Stimulated activated CD4-positive, alpha-beta T cell treated with anti-CD3 and anti-CD28 coated beads, Interleukin-4, amount 100 ng/mL, for 4 hours (primary cell): ENCODE results near the gene GAK.

Source experiments
- DNase-seq, 2 experiments: peaks; one replicate each; pipeline ENCODE4 v3.0.0-alpha.2; 2020

Gene GAK

DNA sequence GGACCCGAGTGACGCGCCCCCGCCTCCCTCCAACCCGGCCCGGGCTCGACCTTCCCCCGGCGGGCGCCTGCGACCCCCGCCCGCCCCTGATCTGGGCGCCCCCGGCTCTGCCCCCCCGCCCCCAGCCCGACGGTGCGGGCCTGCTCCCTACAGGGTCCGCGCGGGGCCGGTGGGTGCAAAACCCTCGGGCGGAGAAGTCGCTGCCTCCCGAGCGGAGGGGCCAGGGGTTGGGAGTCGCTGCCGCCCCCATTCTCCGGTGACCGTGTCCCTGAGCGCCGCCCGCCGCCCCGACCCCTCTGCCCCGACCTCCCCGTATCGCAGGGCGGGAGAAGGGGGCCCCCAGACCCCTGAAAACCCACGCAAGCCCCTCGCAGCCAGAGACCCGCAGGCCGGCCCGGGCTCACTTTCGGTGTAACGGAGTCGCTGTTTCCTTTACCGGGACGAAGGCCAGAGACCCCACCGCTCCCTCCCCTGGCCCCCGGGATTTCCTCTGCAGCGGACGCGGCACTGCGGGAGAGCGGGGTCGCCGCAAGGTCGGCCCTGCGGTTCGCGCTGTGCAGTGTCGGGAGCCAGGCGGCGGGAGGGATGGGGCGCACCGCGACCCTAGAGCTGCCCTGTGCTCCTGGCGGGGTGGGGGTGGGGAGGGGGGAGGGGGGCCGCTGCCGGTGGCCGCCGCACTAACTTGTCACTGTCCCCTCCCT lies 105.5 kb downstream of the GAK start:
- DNase-seq = peak in 1 of 2 experiments; percentile 10

GRCh38 chr4:825971-826330 lies 106.2 kb downstream of the GAK start, which contains the start of gene CPLX1:
CPLX1 (minus strand) TSS chr4:826129; CDS start chr4:824522, 1,607 bp downstream.
- DNase-seq = peak; percentile 23 to 28

- DNase-seq = peak in 1 of 2 experiments; percentile 30
These were observed 106.8 kb downstream of the GAK start for GRCh38 chr4:825063-825970.

DNA sequence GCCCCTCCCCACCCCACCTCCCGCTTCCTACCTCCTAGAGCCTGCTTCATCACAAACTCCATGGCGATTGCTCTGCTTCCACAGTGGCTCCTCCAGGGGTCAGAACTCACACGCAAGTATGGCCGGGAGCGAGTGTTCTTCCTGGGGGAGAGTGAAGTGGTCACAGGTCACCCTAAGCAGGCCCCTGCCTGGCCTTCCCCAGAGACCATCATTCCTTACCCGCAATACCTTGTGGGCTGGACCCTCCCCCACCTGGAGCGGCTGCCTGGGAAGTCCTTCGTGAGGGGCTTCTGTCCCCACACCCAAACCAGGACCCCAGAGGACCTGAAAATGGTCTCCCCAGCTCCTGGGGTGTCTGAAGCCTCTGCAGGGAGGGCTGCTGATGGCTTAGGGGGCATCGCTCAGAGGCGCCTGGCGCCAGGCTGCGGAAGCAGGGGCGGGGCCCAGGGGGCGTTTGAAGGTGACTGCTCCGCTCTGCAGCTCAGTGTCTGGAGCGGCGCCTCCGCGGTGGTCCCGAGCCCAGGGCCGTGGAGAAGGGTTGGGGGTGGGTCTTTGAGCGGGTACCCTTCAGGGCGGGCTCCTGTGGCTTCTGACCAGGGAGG lies 107.6 kb downstream of the GAK start:
- DNase-seq = no peak

GRCh38 chr4:823761-824460 lies 108.2 kb downstream of the GAK start:
- no peak for DNase-seq

- no peak for DNase-seq
These were observed 108.8 kb downstream of the GAK start for GRCh38 chr4:823176-823760.

GRCh38 chr4:822361-823175 lies 109.5 kb downstream of the GAK start:
- no peak for DNase-seq

DNA sequence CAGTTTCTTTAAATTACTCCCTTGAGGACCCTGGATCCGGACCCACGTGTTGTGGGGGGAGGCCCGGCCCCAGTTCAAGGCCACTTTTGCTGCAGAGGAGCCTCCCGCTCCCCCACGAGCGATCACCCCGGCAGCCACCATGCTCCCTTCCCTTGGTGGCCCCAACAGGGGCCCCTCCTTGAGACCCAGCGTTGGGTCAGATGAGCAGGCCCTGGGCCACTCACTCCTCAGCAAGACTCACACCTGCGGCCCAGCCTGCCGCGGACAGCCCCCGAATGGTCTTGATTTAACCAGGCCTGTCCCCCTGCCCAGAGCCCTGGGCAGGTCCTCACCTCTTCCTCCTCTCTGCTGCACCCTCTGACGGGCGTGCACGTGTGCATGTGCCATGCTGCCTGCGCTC lies 110.5 kb downstream of the GAK start:
- no peak for DNase-seq

DNA sequence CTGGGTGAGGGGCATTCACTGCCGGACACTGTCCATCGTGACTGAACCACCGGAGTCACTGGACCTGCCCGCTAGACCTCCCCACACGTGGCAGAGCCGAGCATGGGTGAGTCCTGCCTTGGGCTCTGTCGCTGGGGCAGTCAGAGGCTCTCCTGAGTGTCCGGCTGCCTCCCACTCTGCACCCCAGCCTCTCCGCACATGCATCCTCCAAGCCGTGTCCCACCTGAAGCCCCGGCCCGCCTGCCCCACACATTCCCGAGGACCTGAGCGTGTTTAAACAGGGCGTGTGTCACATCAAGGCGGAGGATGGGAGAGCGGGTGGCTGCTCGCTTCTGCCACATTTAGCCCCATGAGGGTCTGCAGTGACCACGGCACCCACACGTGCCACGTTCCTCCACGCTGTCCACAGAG lies 110.9 kb downstream of the GAK start:
- no peak for DNase-seq

DNA sequence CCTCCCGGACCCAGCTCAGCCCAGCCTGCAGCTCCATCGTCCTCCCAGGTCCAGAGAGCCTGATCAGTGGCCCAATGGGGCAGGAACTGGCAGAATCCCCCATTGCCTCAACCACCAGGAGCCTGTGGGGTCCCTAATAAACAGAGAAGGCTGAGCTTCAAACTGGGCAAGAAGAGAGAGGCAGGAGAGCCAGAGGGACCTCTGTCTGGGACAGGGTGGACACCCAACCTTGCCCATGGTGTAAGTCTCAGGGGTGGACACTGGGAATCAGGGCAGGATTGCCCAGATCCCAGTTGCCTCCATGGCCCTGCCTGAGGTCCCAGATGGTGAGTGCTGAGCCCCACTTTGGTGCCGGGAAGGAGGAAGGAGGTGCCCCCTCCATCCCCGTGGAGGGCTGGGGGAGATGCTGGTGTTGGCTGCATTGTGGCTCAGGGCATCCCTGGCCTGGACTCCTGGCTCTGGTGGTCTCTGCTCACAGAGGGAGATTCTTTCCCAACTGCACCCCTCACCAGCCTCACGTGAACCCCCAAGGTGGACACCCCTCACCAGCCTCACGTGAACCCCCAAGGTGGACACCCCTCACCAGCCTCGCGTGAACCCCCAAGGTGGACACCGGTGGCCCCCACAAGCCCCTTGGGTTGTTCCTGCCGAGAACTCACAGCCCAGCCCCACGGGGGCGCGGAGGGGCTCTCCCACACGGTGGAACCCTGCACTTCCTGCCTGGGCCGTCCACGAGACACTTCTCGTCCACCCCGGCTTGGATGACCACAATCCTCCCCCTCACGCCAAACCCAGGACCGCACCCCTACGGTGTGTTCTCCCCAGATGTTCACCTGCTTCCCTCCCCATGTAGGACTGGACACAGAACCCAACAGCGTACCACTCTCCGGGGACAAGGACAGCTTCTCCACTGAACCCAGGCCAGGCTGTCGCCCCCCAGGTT lies 111.6 kb downstream of the GAK start:
- DNase-seq = no peak

GRCh38 chr4:819401-820229 lies 112.5 kb downstream of the GAK start:
- DNase-seq = no peak

GRCh38 chr4:818106-818921 lies 113.8 kb downstream of the GAK start:
- DNase-seq = no peak

GRCh38 chr4:815464-816146 lies 116.5 kb downstream of the GAK start:
- DNase-seq = no peak

DNA sequence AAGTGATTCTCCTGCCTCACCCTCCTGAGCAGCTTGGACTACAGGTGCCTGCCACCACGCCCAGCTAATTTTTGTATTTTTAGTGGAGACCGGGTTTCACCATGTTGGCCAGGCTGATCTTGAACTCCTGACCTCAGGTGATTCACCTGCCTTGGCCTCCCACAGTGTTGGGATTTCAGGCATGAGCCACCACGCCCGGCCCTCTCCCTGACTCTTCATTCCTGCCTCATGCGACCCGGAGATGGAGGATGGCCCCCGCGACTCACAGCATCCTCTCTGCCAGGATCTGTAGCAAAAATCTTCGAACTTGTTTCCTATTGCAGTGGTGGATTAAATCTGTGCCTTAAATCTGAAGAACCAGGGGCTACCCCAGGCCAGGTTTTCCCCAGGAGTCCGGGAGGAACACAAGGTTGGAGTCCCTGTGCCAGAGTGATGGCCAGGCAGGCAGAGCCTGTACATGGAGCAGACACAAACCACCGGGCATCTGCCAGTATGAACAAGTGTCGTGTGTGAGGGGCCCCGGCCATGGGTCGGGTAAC lies 117.7 kb downstream of the GAK start:
- no peak for DNase-seq

DNA sequence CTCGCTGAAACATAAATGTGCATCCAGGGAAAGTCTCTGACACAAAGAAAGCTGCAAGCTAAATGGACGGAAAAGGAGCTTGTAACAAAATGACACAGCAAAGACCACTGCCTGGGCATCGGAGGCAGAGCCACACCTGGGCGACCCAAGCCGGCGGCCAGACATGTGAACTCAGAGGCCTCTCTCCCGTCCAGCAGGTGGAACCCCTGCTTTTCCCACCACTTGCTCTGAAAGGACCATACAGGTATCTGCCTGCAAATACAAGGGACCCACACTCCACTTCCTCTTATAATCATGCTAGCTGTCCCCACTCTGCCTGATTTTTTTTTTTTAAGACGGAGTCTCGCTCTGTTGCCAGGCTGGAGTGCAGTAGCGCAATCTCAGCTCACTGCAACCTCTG lies 118.2 kb downstream of the GAK start:
- DNase-seq = no peak

GRCh38 chr4:808860-809570 lies 123.1 kb downstream of the GAK start:
- DNase-seq = no peak

DNA sequence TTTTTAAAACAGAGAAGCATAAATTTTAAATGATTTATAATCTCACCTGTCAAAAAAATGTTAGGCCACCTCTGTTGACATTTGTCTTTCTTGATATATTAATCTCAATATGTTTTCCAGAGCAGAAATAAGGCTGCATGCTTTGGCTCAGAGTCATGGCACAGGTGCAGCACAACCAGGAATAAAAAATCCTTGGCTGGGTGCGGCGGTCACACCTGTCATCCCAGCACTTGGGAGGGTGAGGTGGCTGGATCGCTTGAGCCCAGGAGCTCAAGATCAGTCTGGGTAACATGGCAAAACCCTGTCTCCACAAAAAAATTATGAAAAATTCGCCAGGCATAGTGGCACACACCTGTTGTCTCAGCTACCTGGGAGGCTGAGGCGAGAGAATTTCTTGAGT lies 124.3 kb downstream of the GAK start:
- DNase-seq = no peak
